GM19397 (cell line): ENCODE results near the gene ANKRD10.

Source experiments
- ATAC-seq: cut with Tn5 transposase; IDR thresholded peaks from one replicate; pipeline ENCODE4 v1.9.1; 2021; ENCODE audit warnings: mild to moderate bottlenecking, moderate library complexity; ENCODE audit not compliant: unreplicated experiment

ANKRD10 gene

GRCh38 chr13:110834572-110834971 lies 80.3 kb downstream of the ANKRD10 start:
- no peak for ATAC-seq

GRCh38 chr13:110832531-110832930 lies 82.3 kb downstream of the ANKRD10 start:
- ATAC-seq: no peak

- ATAC-seq: no peak
These were observed 82.7 kb downstream of the ANKRD10 start for GRCh38 chr13:110832205-110832479.

- no peak for ATAC-seq
These were observed 83.2 kb downstream of the ANKRD10 start for GRCh38 chr13:110831437-110832204.

- ATAC-seq: no peak
These were observed 84.0 kb downstream of the ANKRD10 start for GRCh38 chr13:110830800-110831371.

GRCh38 chr13:110830331-110830730 lies 84.5 kb downstream of the ANKRD10 start:
- ATAC-seq: no peak

GRCh38 chr13:110829486-110829885 lies 85.4 kb downstream of the ANKRD10 start:
- ATAC-seq: no peak

- ATAC-seq: no peak
These were observed 86.2 kb downstream of the ANKRD10 start for GRCh38 chr13:110828705-110829104.
